Heart left ventricle (tissue), 13 donors: ENCODE measurements around the gene GSTCD.

ENCODE experiments used
- CTCF ChIP-seq, 12 donors: fragments of 200-600 bp; sonication (generic) in 4 of 12; IDR thresholded peaks; one replicate each; pipeline versions ENCODE4 v1.5.0 to v1.8.0; 2018 to 2022; ENCODE audit warnings: antibody characterized with exemption in 12 of 12, mild to moderate bottlenecking in 5 of 12
- POLR2A ChIP-seq, 2 donors: fragments of 450-650 bp; IDR thresholded peaks; one replicate each; pipeline ENCODE4 v1.6.1; 2017; ENCODE audit warnings: antibody characterized with exemption in 2 of 2, mild to moderate bottlenecking in 2 of 2, moderate library complexity in 2 of 2
- donor health status: ischemic (EF 13 %, LVEDD 7.1; RV severe dilation, severe dysfunction).
- donor health status: DM: no; HTN: yes; CAD: no.
- donor health status: DM: no; HTN: no; CAD: no.
- donor health status: ischemic (EF 25% LVEDD 6.9; RV normal size, moderate dysfunction).
- donor health status: ischemic (EF 25% LVEDD 5.7; RV mildly dilated, moderate dysfunction).
- donor health status: ischemic (EF 35%, LVEDD 5.7; RV mildly dilated, moderate dysfunction).
- donor health status: nonischemic (EF 11% LVEDD 7.7; RV severe dilation, severe dysfunction).
- donor health status: DM: yes; HTN: yes; CAD: no.
- donor health status: PGD.
- donor health status: ischemic (EF 29% LVEDD 5.4; RV normal size, mild dysfunction).
- donor health status: nonischemic (EF 23%, LVEDD 6.1; RV moderate dilation, normal function).

DNA sequence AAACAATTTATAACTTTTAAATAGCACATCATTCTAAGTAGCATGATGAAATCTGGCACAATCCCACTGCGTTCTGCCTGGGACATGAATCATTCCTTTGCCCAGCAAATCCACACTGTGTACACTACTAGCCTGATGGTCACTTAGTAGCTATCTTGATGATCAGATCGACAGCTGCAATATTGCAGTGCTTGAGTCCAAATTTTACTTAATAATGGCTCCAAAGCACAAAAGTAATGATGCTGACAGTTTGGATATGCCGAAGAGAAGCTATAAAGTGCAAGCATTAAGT is 100.1 kb downstream of the GSTCD start:
- TF ChIP-seq CTCF (IDR thresholded peaks at IDR 0.05) (no peak), POLR2A (IDR thresholded peaks at IDR 0.05) (no peak)
